ENCODE results near the gene RANGRF.

- TF ChIP-seq POLR2A (IDR thresholded peaks at IDR 0.05) (peak; percentile 16 to 77 (median 73)), CTCF (IDR thresholded peaks at IDR 0.05) (peak in 2 of 7 experiments; percentile 12 to 13)
Measured at GRCh38 chr17:8248751-8249607, 39.5 kb upstream of the RANGRF start, which contains the start of gene PFAS.

Measured in body of pancreas (tissue), 4 donors.